ENCODE measurements around the gene ZNF418.
"Not testable (repeated sequence)": the region's sequence is repeated elsewhere in the genome, so short reads cannot be mapped to it uniquely, and the experiment has no call there.

ZNF418 gene

GRCh38 chr19:57887195-57887941, 47.8 kb downstream of the ZNF418 start:
- TF ChIP-seq, protein P1, sequence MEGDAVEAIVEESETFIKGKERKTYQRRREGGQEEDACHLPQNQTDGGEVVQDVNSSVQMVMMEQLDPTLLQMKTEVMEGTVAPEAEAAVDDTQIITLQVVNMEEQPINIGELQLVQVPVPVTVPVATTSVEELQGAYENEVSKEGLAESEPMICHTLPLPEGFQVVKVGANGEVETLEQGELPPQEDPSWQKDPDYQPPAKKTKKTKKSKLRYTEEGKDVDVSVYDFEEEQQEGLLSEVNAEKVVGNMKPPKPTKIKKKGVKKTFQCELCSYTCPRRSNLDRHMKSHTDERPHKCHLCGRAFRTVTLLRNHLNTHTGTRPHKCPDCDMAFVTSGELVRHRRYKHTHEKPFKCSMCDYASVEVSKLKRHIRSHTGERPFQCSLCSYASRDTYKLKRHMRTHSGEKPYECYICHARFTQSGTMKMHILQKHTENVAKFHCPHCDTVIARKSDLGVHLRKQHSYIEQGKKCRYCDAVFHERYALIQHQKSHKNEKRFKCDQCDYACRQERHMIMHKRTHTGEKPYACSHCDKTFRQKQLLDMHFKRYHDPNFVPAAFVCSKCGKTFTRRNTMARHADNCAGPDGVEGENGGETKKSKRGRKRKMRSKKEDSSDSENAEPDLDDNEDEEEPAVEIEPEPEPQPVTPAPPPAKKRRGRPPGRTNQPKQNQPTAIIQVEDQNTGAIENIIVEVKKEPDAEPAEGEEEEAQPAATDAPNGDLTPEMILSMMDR (IDR thresholded peaks at IDR 0.05; ENCODE audit: extremely low read depth, missing control alignments), result no peak

GRCh38 chr19:57886046-57886445, 49.2 kb downstream of the ZNF418 start:
- no peak for DNase-seq (ENCODE audit: low spot score)
- TF ChIP-seq, protein P1 (IDR thresholded peaks at IDR 0.05; ENCODE audit: extremely low read depth, missing control alignments), result no peak

More at GRCh38 chr19:57887195-57887941, 47.8 kb downstream of the ZNF418 start:
- DNase-seq (ENCODE audit: low spot score), result no peak

DNA sequence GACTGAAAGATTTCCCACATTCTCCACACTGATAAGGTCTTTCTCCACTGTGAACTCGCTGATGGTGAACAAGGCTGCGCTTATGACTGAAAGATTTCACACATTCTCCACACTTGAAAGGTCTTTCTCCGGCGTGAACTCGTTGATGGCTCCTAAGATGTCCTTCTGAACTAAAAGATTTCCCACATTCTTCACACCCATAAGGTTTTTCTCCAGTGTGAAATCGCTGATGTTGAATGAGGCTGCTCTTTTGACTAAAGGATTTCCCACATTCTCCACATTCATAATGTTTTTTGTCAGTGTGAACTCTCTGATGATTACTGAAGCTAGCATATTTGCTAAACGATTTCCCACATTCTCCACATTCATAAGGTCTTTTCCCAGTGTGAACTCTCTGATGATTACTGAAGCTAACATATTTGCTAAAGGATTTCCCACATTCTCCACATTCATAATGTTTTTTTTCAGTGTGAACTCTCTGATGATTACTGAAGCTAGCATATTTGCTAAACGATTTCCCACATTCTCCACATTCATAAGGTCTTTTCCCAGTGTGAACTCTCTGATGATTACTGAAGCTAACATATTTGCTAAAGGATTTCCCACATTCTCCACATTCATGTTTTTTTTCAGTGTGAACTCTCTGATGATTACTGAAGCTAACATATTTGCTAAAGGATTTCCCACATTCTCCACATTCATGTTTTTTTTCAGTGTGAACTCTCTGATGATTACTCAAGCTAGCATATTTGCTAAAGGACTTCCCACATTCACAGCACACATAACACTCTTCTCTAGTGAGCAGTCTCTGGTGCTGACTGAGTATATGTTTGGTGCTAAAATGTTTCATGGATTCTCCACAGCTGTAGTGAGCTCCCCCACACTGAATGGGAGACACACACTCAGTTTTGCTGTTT, 61.1 kb downstream of the ZNF418 start:
- DNase-seq (ENCODE audit: low spot score), result not testable (repeated sequence)

DNA sequence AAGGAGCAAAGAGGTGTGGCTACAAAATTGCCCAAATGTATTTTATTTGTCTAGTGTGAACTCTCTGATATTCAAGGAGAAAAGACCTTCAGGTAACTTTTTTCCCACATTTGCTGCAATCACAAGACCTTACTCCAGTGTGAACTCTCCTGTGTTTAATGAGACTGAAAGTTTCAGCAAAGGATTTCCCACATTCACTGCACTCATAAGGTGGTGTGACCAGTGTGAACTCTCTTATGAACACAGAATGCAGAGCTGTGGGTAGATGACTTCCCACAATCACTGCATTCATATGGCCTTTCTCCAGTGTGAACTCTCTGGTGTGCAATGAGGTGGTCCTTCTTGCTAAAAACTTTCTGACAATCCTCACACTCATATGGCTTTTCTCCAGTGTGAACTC, 62.8 kb downstream of the ZNF418 start:
- TF ChIP-seq, protein P1 (IDR thresholded peaks at IDR 0.05; ENCODE audit: extremely low read depth, missing control alignments), result no peak

More for the DNA sequence above, 62.8 kb downstream of the ZNF418 start:
- no peak for DNase-seq (ENCODE audit: low spot score)

All from GM20000 (cell line).